GM19395 (cell line): ENCODE results near the gene USP36.

Experiments used
- ATAC-seq: cut with Tn5 transposase; IDR thresholded peaks from one replicate; pipeline ENCODE4 v1.9.1; 2021; ENCODE audit warnings: mild to moderate bottlenecking, moderate library complexity; ENCODE audit not compliant: unreplicated experiment

Gene USP36

GRCh38 chr17:78839235-78839761 is 1.3 kb downstream of the USP36 start:
- no peak for ATAC-seq

DNA sequence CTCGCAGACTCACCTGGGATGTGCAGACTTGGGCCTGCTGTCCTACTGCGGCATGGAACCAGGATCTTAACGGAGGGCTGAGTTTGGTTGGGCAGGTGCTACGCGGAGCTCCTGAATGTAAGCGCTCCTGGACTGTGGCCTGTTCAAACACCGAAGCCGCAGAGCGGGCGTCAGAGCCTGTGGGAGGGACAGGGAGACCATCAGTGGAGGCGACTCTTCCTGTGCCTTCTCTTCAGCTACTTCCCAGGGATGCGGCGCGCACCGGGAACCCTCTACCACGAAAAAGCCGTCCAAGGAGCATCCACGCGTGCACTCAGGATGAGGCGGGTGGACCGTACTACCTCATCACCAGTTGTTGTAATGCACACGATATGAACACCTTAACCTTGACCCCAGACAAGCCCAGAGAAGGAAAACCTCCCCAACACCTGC is 2.0 kb downstream of the USP36 start:
- no peak for ATAC-seq

DNA sequence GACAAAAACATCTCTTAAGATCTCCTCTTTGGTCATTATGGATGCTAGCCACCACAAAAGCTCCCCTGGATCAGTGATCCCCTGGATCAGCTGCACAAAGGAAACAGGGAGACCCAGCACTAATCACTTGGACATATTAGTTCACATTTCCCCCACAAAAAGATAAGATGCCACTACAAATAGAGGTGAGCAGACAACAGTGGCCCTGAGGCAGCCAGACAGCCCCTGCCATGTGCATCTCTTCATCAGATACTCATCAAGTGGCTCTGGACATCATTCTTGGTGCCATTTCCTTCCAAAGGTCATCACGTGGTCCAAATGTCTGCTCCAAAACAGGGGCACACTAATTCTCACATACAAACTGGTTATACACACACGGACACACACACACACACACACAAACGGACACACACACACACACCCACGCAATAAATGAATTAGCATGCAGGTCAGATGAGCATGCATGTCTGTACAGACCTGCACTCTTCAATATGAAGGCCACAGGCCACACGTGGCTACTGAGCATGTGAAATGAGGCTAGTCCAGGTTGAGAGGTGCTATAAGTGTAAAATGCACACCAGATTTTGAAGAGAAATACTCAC is 4.1 kb downstream of the USP36 start:
- no peak for ATAC-seq

DNA sequence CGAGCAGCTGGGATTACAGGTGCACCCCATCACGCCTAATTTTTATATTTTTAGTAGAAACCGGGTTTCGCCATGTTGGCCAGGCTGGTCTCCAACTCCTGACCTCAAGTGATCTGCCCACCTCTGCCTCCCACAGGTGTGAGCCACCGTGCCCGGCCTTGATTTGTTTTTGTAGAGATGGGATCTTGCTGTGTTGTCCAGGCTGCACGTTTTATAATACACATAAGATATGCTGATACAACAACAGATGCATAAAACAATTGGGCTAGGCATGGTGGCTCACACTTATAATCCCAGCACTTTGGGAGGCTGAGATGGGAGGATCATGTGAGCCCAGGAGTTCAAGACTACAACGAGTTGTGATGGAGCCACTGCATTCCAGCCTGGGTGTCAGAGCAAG is 6.0 kb downstream of the USP36 start:
- ATAC-seq, result no peak

DNA sequence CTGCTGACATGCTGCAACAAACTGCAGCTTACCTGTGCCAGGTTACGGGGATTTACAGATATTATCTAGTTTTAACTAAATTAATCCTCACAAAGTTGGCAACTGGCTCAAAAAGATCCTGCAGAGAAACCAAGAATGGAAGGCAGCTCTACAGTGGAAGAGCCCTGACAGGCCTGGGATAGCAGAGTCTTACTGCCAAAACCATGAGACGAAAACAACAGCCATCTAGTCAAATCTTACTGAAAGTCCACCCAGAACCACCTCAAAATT is 8.1 kb downstream of the USP36 start:
- no peak for ATAC-seq

DNA sequence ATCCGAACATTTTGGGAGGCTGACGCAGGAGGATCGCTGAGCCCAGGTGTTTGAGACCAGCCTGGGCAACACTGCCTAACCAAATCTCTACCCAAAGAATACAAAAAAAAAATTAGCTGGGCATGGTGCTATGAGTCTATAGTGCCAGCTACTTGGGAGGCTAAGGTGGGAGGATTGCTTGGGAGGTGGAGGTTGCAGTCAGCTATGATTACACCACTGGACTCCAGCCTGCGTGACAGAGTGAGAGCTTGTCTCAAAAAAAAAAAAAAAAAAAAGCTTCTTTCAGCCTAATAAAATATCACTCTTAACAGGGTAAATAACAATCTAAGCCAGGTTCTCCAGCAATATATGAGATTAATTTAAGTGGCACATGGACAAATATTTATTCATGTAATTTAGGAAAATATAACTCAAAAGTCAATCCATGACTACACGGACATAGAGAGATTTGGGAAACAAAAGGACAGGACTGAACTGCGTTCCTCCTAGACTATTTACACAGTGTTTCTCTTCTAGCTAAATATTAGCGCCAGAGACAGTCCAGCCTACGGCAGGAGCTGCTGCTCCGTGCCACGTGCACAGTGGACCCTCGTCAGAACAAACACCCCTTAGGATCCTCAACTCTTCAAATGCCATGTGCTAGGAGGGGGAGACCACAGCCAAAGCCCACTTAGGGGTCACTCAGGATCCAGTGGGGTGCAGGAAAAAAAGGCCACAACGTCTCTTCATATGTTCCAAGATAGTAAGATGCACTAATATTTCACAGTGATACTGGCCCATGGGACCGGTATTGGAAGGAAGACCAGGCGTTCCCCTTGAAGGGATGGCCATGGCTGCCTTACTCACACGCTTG is 8.7 kb downstream of the USP36 start:
- ATAC-seq, result no peak

- ATAC-seq, result no peak
Observed at GRCh38 chr17:78829477-78829876, 11.1 kb downstream of the USP36 start.

- ATAC-seq, result no peak
Observed at GRCh38 chr17:78828470-78829185, 12.0 kb downstream of the USP36 start.

- ATAC-seq, result no peak
Observed at GRCh38 chr17:78826836-78827509, 13.6 kb downstream of the USP36 start.

GRCh38 chr17:78826421-78826820 is 14.2 kb downstream of the USP36 start:
- no peak for ATAC-seq

GRCh38 chr17:78825696-78826095 is 14.9 kb downstream of the USP36 start:
- no peak for ATAC-seq

DNA sequence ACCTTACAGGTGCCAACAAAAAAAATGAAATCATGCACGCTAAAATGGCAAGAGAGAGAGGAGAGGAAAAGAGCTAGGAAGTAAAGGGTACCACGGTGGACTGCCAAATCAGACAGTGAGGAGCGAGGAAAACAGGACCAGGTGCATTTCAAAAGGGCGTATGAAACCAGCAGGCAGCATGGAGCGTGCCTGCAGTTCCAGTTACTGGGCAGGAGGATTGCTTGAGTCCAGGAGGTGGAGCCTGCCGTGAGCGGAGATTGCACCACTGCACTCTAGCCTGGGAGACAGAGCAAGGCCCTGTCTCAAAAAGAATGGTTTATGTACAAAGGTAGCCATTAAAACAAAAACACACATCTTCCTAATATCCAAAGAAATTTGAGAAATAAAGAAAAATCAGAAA is 16.4 kb downstream of the USP36 start:
- ATAC-seq, result no peak

GRCh38 chr17:78823282-78824046 is 17.1 kb downstream of the USP36 start:
- ATAC-seq, result no peak

- ATAC-seq, result no peak
Observed at GRCh38 chr17:78822552-78822951, 18.1 kb downstream of the USP36 start.

DNA sequence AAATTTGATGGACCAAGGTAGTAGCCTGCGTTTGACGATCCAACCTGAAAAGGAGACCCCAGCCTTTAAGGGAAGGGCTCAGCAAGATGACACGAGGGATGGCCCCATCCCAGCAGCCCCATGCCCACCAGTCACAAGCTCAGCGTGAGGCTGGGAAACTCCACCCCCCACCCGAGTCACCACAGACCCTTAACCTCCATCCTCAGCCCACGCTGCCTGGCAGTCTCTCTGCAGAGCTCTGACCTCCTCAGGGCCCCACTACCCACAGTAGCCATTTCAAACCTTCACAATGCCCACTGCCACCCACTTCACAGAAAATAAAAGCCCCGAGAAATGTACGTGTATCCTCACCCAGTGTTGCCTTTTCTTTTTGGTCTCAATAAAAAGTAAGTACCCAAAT is 18.7 kb downstream of the USP36 start:
- ATAC-seq, result no peak

DNA sequence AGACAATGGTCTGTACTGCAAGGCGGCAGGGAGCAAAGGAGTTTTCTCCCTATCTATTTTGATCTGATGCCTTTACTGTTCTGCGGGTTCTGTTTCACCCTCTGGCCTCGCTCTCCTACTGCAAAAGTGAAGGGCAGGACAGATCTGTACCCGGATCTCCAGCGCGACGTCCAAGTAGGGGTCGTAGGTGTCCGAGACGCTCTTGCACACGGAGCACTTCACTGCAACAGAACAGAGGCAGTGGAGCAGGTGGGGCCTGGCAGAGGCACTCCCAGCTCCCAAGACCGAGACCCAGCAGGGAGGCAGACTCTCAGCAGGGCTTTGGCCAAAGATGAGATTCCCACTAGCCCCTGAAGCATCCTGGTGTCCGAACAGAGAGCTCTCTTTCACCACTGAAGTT is 19.8 kb downstream of the USP36 start:
- ATAC-seq, result no peak

GRCh38 chr17:78819806-78820792 is 20.5 kb downstream of the USP36 start:
- no peak for ATAC-seq

DNA sequence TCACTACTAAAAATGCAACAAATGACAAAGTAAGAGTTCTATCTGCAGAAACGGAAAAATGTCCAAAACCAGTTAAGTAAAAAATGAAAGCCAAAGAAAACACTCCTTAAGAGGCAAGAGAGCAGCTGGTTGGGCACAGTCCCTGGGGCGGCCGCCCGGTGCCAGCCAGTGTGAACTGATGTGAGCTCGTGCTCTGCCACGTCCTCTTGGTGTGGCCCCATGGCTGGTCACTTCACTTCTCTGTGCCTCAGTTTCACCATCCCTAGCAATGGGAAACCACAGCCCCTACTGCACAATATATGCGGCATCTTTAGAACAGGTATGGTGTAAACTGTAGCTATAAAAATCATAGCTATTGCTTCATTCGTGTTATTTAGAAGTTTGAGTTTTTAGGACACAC is 21.2 kb downstream of the USP36 start:
- ATAC-seq, result no peak

GRCh38 chr17:78818932-78819331 is 21.7 kb downstream of the USP36 start:
- no peak for ATAC-seq
